Right lobe of liver (tissue), 4 donors: ENCODE results near the gene GRN.

Experiments
- CTCF ChIP-seq, 4 donors: fragments of 200-600 bp in 3 of 4; fragments of 450-650 bp in 1 of 4; IDR thresholded peaks; one replicate each; pipeline versions ENCODE4 v1.5.1 to v1.8.0; 2016 to 2022; ENCODE audit warnings: antibody characterized with exemption in 4 of 4, mild to moderate bottlenecking in 2 of 4
- POLR2A ChIP-seq: fragments of 450-650 bp; IDR thresholded peaks from one replicate; pipeline ENCODE4 v1.6.1; 2017; ENCODE audit warnings: antibody characterized with exemption, mild to moderate bottlenecking
- donor health status: DM: no; HTN: no; CAD: no.
- donor health status: DM: no; HTN: no; CAD: no.
- donor health status: DM: no; HTN: yes; CAD: no.

- TF ChIP-seq CTCF (IDR thresholded peaks at IDR 0.05) = no peak
- no peak for TF ChIP-seq POLR2A
Observed at GRCh38 chr17:44390250-44390870, 45.3 kb downstream of the GRN start.
